ENCODE results near the gene EGFR. TPM values are rescaled to one million over a fixed set of nuclear protein-coding genes. Genes with fewer than 3 reads are reported as not detected.

EGFR gene
- total RNA-seq, 1 donor from 2014 or later, result 6.1 TPM

DNA sequence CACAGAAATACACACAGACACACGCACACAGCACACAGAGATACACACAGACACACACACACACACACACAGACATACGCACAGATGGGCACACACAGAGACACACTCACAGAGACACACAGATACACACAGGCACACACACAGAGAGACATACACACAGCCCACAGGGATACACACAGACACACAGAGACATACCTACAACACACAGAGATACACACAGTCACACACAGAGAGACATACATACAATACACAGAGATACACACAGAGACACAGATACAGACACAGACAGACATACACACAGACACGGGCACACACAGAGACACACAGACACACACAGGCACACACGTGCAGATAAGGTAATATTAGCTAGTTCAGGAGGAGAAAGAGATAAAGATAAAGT, 76.9 kb downstream of the EGFR start:
- peak overlapping the region; percentile 31 for H3K27ac ChIP-seq (replicated peaks)
- no peaks in the 10 kb centered on the region for H3K36me3 ChIP-seq
- peaks cover 78% of the 10 kb centered on the region for H3K4me1 ChIP-seq
- no peaks in the 10 kb centered on the region for H3K27me3 ChIP-seq (ENCODE audit: low read depth)
- no peaks in the 10 kb centered on the region for H3K9me3 ChIP-seq (replicated peaks)
- intact Hi-C loops (cut with micrococcal nuclease), result no loop called here
- no peak for DNase-seq
- no peak for TF ChIP-seq CTCF (IDR thresholded peaks at IDR 0.05; ENCODE audit: borderline replicate concordance)
- H3K4me3 ChIP-seq, result no peak overlapping the region

DNA sequence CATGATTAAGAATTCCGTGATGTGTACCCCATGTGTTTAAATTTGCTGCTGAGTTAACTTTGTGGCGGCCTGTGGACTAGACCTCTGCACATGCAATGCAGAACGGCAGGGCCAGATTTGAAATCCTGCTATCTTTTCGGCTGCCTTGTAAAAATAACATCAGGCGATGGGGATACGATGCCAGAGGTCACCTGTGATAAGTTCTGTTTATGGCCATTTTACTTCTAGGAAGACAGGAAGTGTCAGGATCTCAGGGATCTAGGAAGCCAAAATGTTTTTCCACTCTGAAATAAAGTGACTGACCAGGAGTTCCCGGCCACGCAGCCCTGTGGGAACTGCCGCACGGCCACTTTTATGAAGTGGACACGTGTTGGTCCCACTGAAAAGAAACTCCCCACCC, 77.5 kb downstream of the EGFR start:
- Histone ChIP-seq H3K27ac (replicated peaks) (peak overlapping the region; percentile 34), H3K4me1 (peaks cover 80% of the 10 kb centered on the region), H3K9me3 (replicated peaks) (no peaks in the 10 kb centered on the region), H3K4me3 (no peak overlapping the region), H3K27me3 (ENCODE audit: low read depth) (no peaks in the 10 kb centered on the region), H3K36me3 (no peaks in the 10 kb centered on the region)
- TF ChIP-seq CTCF (IDR thresholded peaks at IDR 0.05; ENCODE audit: borderline replicate concordance), result no peak
- intact Hi-C loops (cut with micrococcal nuclease), result no loop called here
- no peak for DNase-seq

- no peak for DNase-seq
- Histone ChIP-seq H3K4me3 (no peak overlapping the region), H3K4me1 (peaks cover 83% of the 10 kb centered on the region), H3K36me3 (no peaks in the 10 kb centered on the region), H3K27me3 (ENCODE audit: low read depth) (no peaks in the 10 kb centered on the region), H3K9me3 (replicated peaks) (no peaks in the 10 kb centered on the region), H3K27ac (replicated peaks) (peak overlapping the region; percentile 34)
- no peak for TF ChIP-seq CTCF (IDR thresholded peaks at IDR 0.05; ENCODE audit: borderline replicate concordance)
- intact Hi-C loops (cut with micrococcal nuclease), result no loop called here
Observed at GRCh38 chr7:55097100-55097499, 78.3 kb downstream of the EGFR start.

DNA sequence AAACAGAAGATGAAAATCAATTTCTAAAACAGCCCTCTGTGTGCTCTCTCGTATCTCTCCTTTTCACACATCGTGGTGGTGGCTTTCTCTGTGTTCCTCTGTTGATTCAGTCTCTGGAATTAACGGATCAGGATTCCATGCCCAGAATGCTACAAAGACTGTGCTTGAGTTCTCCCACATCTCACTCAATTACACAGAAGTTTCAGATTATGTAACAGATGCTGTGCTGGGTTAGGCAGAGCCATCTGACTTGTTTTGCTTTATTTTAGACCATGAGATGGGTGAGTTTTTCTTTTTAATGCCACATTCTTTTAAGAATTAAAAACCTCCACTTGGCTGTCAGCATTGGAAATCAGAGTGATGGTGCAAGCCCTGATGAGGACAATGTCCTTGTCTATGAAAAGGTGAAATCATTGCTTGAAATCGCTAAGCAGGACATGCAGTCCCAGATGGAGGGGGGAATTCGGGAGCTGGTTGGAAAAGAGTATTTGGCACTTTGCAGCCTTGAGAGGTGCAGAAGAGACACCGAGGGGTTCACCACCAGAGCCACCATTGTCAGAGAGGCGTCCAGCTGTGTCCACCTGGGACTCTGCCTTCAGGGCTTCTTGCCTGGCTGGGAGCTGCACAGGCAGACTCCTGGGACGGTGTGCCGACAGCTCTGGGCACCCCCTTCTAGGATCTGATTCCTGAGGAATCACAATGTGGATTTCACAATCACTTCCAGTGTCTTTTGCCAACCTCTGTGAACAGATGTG, 80.4 kb downstream of the EGFR start:
- intact Hi-C loops (cut with micrococcal nuclease), result no loop called here
- no peaks in the 10 kb centered on the region for H3K9me3 ChIP-seq (replicated peaks)
- H3K36me3 ChIP-seq, result no peaks in the 10 kb centered on the region
- peak overlapping the region; percentile 79 for H3K27ac ChIP-seq (replicated peaks)
- H3K4me3 ChIP-seq, result no peak overlapping the region
- H3K4me1 ChIP-seq, result peaks cover 64% of the 10 kb centered on the region
- H3K27me3 ChIP-seq (ENCODE audit: low read depth), result no peaks in the 10 kb centered on the region
- no peak for TF ChIP-seq CTCF (IDR thresholded peaks at IDR 0.05; ENCODE audit: borderline replicate concordance)
- peak; percentile 63 for DNase-seq

- Histone ChIP-seq H3K4me3 (peak overlapping the region; percentile 16), H3K27ac (replicated peaks) (peak overlapping the region; percentile 79), H3K36me3 (no peaks in the 10 kb centered on the region), H3K4me1 (peaks cover 57% of the 10 kb centered on the region), H3K27me3 (ENCODE audit: low read depth) (no peaks in the 10 kb centered on the region), H3K9me3 (replicated peaks) (no peaks in the 10 kb centered on the region)
- no peak for DNase-seq
- intact Hi-C loops (cut with micrococcal nuclease), result no loop called here
- no peak for TF ChIP-seq CTCF (IDR thresholded peaks at IDR 0.05; ENCODE audit: borderline replicate concordance)
Observed at GRCh38 chr7:55099821-55100543, 81.2 kb downstream of the EGFR start.

Data from left ventricle myocardium inferior (tissue), 1 donor.